ENCODE data around the gene C2orf81.
"Not testable (repeated sequence)": the region's sequence is repeated elsewhere in the genome, so short reads cannot be mapped to it uniquely, and the experiment has no call there.

Gene C2orf81
- 0 to 0.10 (median 0) reads per million in 18 experiments for total RNA-seq

- peak; percentile 68 to 81 for DNase-seq
These were observed at the start of gene C2orf81, which contains the start of gene WDR54 for GRCh38 chr2:74421221-74421870. Gene C2orf81 (minus strand): TSS chr2:74421619. CDS start chr2:74421560, 59 bp downstream. Gene WDR54 (plus strand): TSS chr2:74421730. CDS start chr2:74422154, 424 bp downstream.

GRCh38 chr2:74470742-74471141 is 49.3 kb upstream of the C2orf81 start:
- not testable (repeated sequence) for DNase-seq

- no peak for DNase-seq
These were observed 43.0 kb upstream of the C2orf81 start for GRCh38 chr2:74464406-74464805.

GRCh38 chr2:74462786-74463105 is 41.3 kb upstream of the C2orf81 start:
- no peak for DNase-seq

GRCh38 chr2:74462054-74462785 is 40.8 kb upstream of the C2orf81 start:
- no peak for DNase-seq

- DNase-seq, result no peak
These were observed 40.0 kb upstream of the C2orf81 start for GRCh38 chr2:74461187-74462053.

- DNase-seq, result not testable (repeated sequence)
These were observed 38.8 kb upstream of the C2orf81 start for GRCh38 chr2:74460187-74460586.

- DNase-seq, result not testable (repeated sequence)
These were observed 38.2 kb upstream of the C2orf81 start for GRCh38 chr2:74459503-74460118.

GRCh38 chr2:74458938-74459363 is 37.5 kb upstream of the C2orf81 start:
- DNase-seq, result no peak

- DNase-seq, result peak; percentile 100
These were observed 36.9 kb upstream of the C2orf81 start, which contains the start of gene WBP1 for GRCh38 chr2:74458132-74458937. Gene WBP1 (plus strand): TSS chr2:74458438. CDS start chr2:74458603, 165 bp downstream.

GRCh38 chr2:74457549-74458131 is 36.2 kb upstream of the C2orf81 start:
- DNase-seq, result peak in 1 of 2 donors; percentile 28

- no peak for DNase-seq
These were observed 35.7 kb upstream of the C2orf81 start for GRCh38 chr2:74457129-74457548.

GRCh38 chr2:74454654-74455511 is 33.5 kb upstream of the C2orf81 start, which contains the start of gene INO80B:
Gene INO80B (plus strand): TSS chr2:74455087. CDS start chr2:74455117, 30 bp downstream.
- DNase-seq, result peak; percentile 99

- no peak for DNase-seq
These were observed 29.3 kb upstream of the C2orf81 start for GRCh38 chr2:74450570-74451190.

GRCh38 chr2:74448771-74449170 is 27.4 kb upstream of the C2orf81 start:
- DNase-seq, result no peak

GRCh38 chr2:74447230-74447999 is 26.0 kb upstream of the C2orf81 start:
- no peak for DNase-seq

GRCh38 chr2:74444498-74445318 is 23.3 kb upstream of the C2orf81 start:
- DNase-seq, result no peak
